DND-41 (cell line): Measurements from ENCODE around the gene PMP22.

Experiments used
- ATAC-seq: fragments of 200-7000 bp; cut with Tn5 transposase; 3 replicates; pipeline ENCODE4 v1.9.1; 2021; ENCODE audit warnings: low read depth; ENCODE audit not compliant: insufficient read depth
- DNase-seq: peaks from one replicate; pipeline ENCODE4 v3.0.0-alpha.2; 2020
- H2AFZ ChIP-seq: 2 replicates; pipeline ENCODE4 v1.6.0; 2012; ENCODE audit warnings: low read depth, low read length
- H3K27ac ChIP-seq: 2 replicates; pipeline ENCODE4 v1.5.1; 2012; ENCODE audit warnings: low read length, inconsistent platforms
- H3K27me3 ChIP-seq: fragments of 200-600 bp; sonication (generic); 2 replicates; pipeline ENCODE4 v1.6.0; 2012; ENCODE audit warnings: low read length, mild to moderate bottlenecking, inconsistent platforms; ENCODE audit not compliant: insufficient read depth, poor library complexity
- H3K36me3 ChIP-seq: 2 replicates; pipeline ENCODE4 v1.5.1; 2012; ENCODE audit warnings: low read length, inconsistent platforms; ENCODE audit not compliant: insufficient read depth
- H3K4me1 ChIP-seq: 2 replicates; pipeline ENCODE4 v1.5.1; 2012; ENCODE audit warnings: mild to moderate bottlenecking, low read length; ENCODE audit not compliant: insufficient read depth
- H3K4me2 ChIP-seq: 2 replicates; pipeline ENCODE4 v1.6.0; 2012; ENCODE audit warnings: mild to moderate bottlenecking, moderate library complexity, low read length, inconsistent platforms; ENCODE audit not compliant: insufficient read depth
- H3K4me3 ChIP-seq, 2 experiments: fragments of 200-600 bp in 1 of 2; shearing (Covaris generic) in 1 of 2; 2 replicates each; pipeline ENCODE4 v1.5.1; 2012 to 2016; ENCODE audit warnings: inconsistent platforms in 2 of 2, low read length in 2 of 2, mild to moderate bottlenecking in 2 of 2, low read depth in 1 of 2, moderate library complexity in 1 of 2
- H3K79me2 ChIP-seq: 2 replicates; pipeline ENCODE4 v1.6.0; 2012; ENCODE audit warnings: low read length, inconsistent platforms; ENCODE audit not compliant: insufficient read depth
- H3K9ac ChIP-seq: 2 replicates; pipeline ENCODE4 v1.6.0; 2012; ENCODE audit warnings: low read depth, mild to moderate bottlenecking, inconsistent platforms, low read length, moderate library complexity
- H3K9me3 ChIP-seq: 2 replicates; pipeline ENCODE4 v1.5.1; 2012; ENCODE audit warnings: low read length, moderate library complexity, mild to moderate bottlenecking, inconsistent platforms; ENCODE audit not compliant: insufficient read depth, severe bottlenecking
- H4K20me1 ChIP-seq: 2 replicates; pipeline ENCODE4 v1.6.0; 2012; ENCODE audit warnings: low read length; ENCODE audit not compliant: insufficient read depth
- CTCF ChIP-seq: IDR thresholded peaks from 2 replicates; pipeline ENCODE4 v1.5.1; 2012; ENCODE audit warnings: borderline replicate concordance, low read length, moderate library complexity, mild to moderate bottlenecking; ENCODE audit not compliant: poor library complexity, severe bottlenecking; ENCODE audit errors: extremely low read depth
- EZH2 ChIP-seq: IDR thresholded peaks from 3 replicates; pipeline ENCODE4 v1.6.1; 2012; ENCODE audit warnings: borderline replicate concordance, low read depth, mild to moderate bottlenecking, moderate library complexity, low read length, inconsistent platforms; ENCODE audit not compliant: severe bottlenecking

Gene PMP22

DNA sequence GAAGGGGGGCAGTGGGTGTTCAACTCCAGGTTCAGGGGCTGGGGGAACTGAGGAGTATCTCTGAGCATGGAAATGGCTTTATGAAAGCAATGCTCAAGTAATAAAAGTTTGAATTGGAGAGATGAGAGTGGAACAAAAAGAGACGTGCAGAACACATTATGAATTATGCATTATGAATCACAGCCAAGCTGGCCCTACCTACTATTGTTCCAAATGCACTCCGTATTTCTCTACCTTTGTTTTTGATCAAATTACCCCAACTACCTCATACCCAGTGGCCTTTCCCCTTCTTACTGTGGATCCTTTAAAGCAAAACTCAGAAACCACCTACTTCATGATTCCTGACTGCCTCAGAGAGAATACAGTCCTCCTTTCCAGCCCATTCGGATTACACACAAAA is 38.1 kb upstream of the PMP22 start:
- no peaks in the 10 kb centered on the region for H3K79me2 ChIP-seq
- H3K4me1 ChIP-seq: no peaks in the 10 kb centered on the region
- no peak for ATAC-seq
- DNase-seq: no peak
- TF ChIP-seq CTCF: no peak
- no peak for TF ChIP-seq EZH2
- no peaks in the 10 kb centered on the region for H3K36me3 ChIP-seq
- no peak overlapping the region for H3K27ac ChIP-seq
- no peak overlapping the region for H3K4me3 ChIP-seq
- H3K4me2 ChIP-seq: no peak overlapping the region
- H3K9me3 ChIP-seq: no peaks in the 10 kb centered on the region
- H3K27me3 ChIP-seq: peaks cover 9% of the 10 kb centered on the region
- no peak overlapping the region for H2AFZ ChIP-seq
- H3K9ac ChIP-seq: no peak overlapping the region
- H4K20me1 ChIP-seq: no peaks in the 10 kb centered on the region

- Histone ChIP-seq H3K9ac (no peak overlapping the region), H3K79me2 (no peaks in the 10 kb centered on the region), H3K4me1 (no peaks in the 10 kb centered on the region), H3K27me3 (peaks cover 9% of the 10 kb centered on the region), H3K4me3 (no peak overlapping the region), H3K9me3 (no peaks in the 10 kb centered on the region), H3K27ac (no peak overlapping the region), H4K20me1 (no peaks in the 10 kb centered on the region), H2AFZ (no peak overlapping the region), H3K36me3 (no peaks in the 10 kb centered on the region), H3K4me2 (no peak overlapping the region)
- TF ChIP-seq EZH2: no peak
- ATAC-seq (no peak), DNase-seq (no peak)
These were observed 36.7 kb upstream of the PMP22 start for GRCh38 chr17:15301845-15302244.

- no peak for DNase-seq
- ATAC-seq: no peak
These were observed 33.0 kb upstream of the PMP22 start for GRCh38 chr17:15298176-15298575.

DNA sequence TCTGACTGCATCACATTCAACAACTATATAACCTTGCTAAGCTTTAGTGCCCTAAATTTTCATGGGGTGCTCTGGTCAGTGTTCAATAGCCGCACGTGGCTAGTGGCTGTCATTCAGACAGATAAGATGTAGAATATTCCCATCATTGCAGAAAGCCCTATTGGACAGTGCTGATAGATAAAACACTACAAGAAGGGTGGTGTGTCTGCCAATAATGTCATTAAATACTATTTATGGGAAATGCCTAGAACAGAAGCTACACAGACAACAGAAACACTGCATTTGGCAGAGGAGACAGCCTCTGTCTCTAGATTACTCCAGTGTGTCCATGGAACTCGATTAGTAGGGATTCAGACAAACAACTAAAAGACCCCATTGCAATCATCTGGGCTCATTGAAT is 28.4 kb upstream of the PMP22 start:
- Histone ChIP-seq H3K9ac (no peak overlapping the region), H3K27me3 (no peaks in the 10 kb centered on the region), H3K36me3 (no peaks in the 10 kb centered on the region)

More at GRCh38 chr17:15298176-15298575, 33.0 kb upstream of the PMP22 start:
- no peaks in the 10 kb centered on the region for H3K79me2 ChIP-seq
- no peaks in the 10 kb centered on the region for H3K4me1 ChIP-seq
- H2AFZ ChIP-seq: no peak overlapping the region
- H3K4me3 ChIP-seq: no peak overlapping the region
- H3K4me2 ChIP-seq: no peak overlapping the region
- H3K27me3 ChIP-seq: no peaks in the 10 kb centered on the region
- H3K9ac ChIP-seq: no peak overlapping the region
- no peaks in the 10 kb centered on the region for H3K9me3 ChIP-seq
- H4K20me1 ChIP-seq: no peaks in the 10 kb centered on the region
- no peak overlapping the region for H3K27ac ChIP-seq
- no peak for TF ChIP-seq EZH2
- TF ChIP-seq CTCF: no peak
- H3K36me3 ChIP-seq: no peaks in the 10 kb centered on the region

More for the DNA sequence above, 28.4 kb upstream of the PMP22 start:
- Histone ChIP-seq H3K4me3 (no peak overlapping the region), H3K27ac (no peak overlapping the region), H3K4me2 (no peak overlapping the region), H4K20me1 (no peaks in the 10 kb centered on the region), H2AFZ (no peak overlapping the region), H3K79me2 (no peaks in the 10 kb centered on the region), H3K9me3 (no peaks in the 10 kb centered on the region), H3K4me1 (no peaks in the 10 kb centered on the region)
- TF ChIP-seq CTCF (no peak), EZH2 (no peak)
- DNase-seq (no peak), ATAC-seq (no peak)
